NAMALWA (cell line): Measurements from ENCODE around the gene HS3ST3A1.
"Not testable (repeated sequence)": the region's sequence is repeated elsewhere in the genome, so short reads cannot be mapped to it uniquely, and the experiment has no call there.

Source experiments
- DNase-seq: peaks from one replicate; pipeline ENCODE4 v3.0.0-alpha.2; 2015; ENCODE audit warnings: low spot score

HS3ST3A1 gene

DNA sequence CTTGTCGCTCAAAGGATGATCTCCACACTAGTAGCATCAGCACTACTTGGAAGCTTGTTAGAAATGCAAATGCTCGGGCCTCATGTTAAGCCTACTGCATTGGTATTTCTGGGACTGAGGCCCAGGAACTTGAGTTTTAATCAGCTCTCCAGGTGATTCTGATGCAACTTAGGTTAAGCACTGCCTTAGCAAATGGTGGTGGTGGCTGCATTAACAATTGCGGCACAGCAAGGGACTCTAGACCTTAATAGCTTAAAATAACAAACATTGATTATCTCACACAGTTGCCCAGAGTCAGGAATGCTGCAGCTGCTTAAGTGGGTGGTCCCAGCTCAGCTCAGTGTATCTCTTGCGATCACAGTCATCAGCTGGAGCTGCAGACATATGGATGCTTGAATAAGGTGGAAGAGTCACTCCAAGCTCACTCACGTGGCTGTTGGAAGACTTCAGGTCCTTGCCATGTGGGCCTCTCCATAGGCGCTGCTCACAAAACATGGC lies 25.8 kb downstream of the HS3ST3A1 start:
- DNase-seq: no peak

DNA sequence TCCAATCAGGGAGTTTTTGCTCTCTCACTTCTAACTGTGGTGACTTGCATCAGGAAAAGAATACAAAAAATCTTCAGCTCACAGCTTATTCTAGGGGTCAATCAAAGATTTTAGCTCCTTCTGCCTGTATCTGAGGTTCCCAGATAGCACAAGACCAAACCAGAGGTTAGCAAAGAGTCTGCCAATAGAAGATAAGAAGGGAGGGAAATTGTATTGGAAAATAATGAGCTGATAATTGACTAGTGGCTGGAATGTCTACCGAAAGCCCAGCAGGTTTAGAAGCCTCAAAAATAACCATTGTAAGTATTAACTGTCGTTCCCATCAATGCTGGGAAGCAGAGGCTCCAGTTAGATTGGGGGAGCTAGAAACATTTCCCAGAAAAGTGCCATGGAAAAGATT lies 26.3 kb downstream of the HS3ST3A1 start:
- DNase-seq: no peak

DNA sequence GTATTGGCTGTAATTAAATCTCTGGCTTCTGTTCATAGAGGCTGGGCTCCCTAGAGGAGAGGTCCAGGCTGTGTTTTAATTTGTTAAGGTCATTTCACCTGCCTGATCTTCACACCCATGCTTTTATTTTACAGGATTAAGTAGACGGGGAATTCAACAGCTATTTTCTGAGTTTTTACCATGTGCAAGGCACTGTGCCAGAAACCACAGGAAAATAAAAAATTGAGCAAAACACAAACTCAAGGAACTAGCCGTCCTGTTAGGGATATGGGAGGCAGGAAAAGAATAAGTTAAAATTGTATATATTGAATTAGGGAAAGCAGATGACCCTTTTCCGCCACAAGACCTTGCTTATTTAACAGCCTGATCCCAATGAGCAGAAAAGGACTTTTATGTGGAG lies 29.1 kb downstream of the HS3ST3A1 start:
- DNase-seq: no peak

DNA sequence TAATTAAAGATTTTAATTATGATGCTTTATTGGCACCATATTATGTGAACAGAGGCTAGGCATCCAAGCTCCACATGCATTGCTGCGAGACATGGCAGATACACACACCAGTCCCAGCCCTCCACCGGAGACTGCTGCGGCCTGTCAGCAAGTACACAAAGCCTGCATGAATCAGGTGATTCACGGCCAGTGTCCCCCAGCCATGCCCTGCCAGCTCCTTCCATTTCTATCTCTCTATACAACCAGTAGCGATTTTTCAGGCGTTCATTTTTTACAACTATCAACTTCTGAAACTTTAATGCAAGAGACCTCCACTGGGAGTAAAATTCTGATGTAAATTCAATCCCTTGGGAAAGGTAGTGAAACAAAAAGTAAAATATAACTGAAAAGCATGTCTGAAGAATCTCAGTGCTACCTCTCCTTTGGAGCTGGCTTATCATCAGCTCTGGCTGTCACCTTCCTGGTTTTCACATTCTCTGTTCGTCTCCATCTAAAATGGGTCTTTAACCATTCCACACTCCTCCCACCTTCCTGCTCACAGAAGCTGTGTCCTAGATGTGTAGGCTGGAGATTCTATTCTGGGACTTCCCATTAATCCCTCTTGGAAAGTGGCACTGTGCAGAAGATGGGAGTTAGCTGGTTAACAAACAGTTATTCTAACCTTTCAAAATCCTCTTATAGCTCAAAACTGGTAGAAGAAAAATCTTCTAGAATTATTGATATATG lies 32.2 kb downstream of the HS3ST3A1 start:
- DNase-seq: no peak

GRCh38 chr17:13568582-13569397 lies 32.9 kb downstream of the HS3ST3A1 start:
- DNase-seq: no peak

GRCh38 chr17:13563866-13564265 lies 37.9 kb downstream of the HS3ST3A1 start:
- no peak for DNase-seq

GRCh38 chr17:13562271-13562800 lies 39.4 kb downstream of the HS3ST3A1 start:
- no peak for DNase-seq

DNA sequence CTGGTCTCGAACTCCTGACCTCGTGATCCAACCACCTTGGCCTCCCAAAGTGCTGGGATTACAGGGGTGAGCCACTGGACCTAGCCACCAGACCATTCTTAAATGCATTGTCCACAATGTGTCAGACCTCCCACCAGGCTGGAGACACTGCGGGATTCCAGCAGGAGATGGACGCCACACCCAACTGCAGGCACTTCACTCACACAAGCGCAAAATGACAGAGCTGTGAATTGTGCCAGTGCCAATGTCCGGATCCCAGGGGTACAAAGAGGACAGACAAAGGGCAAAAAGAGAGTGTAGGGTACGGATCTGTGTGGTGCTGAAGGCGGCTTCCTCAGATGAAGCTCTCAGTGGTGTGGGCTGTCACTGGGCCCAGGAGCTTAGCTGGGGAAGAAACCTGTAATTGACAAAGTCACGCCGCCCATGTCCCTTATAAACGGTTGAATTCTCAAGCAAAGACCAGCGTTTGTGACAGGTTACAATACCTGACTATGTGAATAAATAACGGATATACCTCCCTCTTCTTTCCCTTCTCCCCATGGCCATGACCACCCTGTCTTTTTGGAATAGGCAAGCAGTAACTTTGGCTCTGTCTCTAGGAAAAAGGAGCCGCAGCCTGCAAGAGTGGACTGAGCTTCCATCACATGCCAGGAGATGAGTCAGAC lies 40.0 kb downstream of the HS3ST3A1 start:
- DNase-seq: no peak

DNA sequence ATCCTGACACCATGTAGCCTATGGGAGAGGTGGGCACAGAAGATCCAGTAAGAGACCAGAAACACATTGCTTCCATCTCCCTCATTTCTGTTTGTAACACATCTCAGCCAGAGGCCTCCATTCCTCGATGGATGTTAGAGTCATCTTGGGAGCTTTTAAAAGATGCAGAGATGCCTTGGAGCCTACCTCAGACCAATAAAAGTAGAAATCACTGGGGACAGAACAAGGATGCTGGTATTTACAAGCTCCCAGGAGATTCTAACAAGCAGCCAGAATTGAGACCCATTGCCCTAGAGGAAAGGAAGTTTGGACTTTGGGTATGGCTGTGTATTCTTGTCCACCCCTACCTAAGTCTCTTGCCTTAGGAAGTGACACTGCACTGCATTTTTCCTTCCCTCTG lies 40.8 kb downstream of the HS3ST3A1 start:
- no peak for DNase-seq

- no peak for DNase-seq
Observed at GRCh38 chr17:13558588-13558987, 43.1 kb downstream of the HS3ST3A1 start.

- DNase-seq: no peak
Observed at GRCh38 chr17:13557077-13557476, 44.7 kb downstream of the HS3ST3A1 start.

DNA sequence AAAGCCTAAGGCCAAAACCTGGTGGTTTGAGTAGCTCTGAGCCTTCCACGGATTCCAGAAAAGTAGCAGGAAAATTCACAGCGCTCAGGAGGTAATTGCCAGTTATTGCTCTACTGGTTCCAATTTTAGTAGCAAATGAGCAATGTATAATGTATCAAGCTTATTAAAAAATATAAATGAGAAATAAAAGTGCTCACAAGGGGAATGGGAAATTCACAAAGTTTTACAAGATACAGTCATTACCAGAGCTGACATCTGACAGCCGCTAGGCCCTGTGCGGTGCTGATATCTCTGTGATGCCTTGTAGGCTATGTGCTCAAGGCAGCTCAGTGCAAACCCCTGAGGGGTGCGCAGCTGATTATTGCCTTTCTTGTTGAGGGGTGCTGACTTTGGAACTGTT lies 47.5 kb downstream of the HS3ST3A1 start:
- DNase-seq: no peak

GRCh38 chr17:13550291-13550690 lies 51.4 kb downstream of the HS3ST3A1 start:
- DNase-seq: no peak

GRCh38 chr17:13548576-13548975 lies 53.2 kb downstream of the HS3ST3A1 start:
- not testable (repeated sequence) for DNase-seq

DNA sequence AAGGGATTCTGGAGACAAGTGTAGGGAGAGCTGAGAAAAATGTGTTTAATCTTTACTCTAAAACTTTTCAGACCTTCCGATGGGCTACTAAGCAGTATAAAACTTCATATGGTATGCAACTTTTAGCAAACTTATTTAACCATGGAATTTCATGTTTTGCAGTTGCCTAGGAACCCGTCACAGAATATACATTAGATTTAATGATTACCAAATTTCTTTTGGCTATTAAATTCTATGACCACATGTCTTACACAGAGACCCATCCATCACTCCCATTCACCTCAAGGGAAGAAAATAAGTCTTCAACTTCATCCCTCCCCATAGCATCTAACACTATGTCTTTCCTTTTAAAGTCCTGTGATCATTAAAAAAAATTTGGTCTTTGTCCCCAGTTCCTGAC lies 54.9 kb downstream of the HS3ST3A1 start:
- DNase-seq: no peak

- DNase-seq: no peak
Observed at GRCh38 chr17:13545941-13546340, 55.8 kb downstream of the HS3ST3A1 start.

- DNase-seq: no peak
Observed at GRCh38 chr17:13544765-13545164, 57.0 kb downstream of the HS3ST3A1 start.

- no peak for DNase-seq
Observed at GRCh38 chr17:13544292-13544691, 57.4 kb downstream of the HS3ST3A1 start.

- DNase-seq: no peak
Observed at GRCh38 chr17:13542636-13543035, 59.1 kb downstream of the HS3ST3A1 start.

- DNase-seq: no peak
Observed at GRCh38 chr17:13541032-13541480, 60.7 kb downstream of the HS3ST3A1 start.

DNA sequence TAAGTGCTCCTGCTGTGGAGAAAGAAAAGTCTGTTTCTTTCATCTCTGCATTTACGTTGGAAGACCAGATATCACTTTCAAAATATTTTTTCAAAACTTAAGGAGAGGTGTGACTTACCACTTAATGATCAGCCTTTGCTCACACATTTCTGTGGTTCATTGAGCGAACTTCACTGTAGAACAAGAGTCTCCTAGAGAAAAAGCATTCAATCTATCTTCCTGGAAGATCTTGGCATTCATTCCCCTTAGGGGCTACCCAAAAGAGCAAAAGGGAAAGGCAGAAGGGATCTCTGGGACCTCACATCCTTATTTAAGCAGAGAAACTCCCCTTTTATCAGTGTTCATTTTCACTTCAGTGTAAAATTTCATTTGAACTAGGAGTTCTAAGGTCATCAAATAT lies 61.2 kb downstream of the HS3ST3A1 start:
- no peak for DNase-seq

- DNase-seq: no peak
Observed at GRCh38 chr17:13539421-13539820, 62.3 kb downstream of the HS3ST3A1 start.
